Measurements from ENCODE around the gene SLC66A3. TPM values are rescaled to one million over a fixed set of nuclear protein-coding genes. Genes with fewer than 3 reads are reported as not detected.

The SLC66A3 gene
- total RNA-seq, 1 experiment from 2014 or later, result 13.3 TPM

- WGBS (ENCODE audit: extremely low coverage, insufficient read length, low lambda C conversion rate), result no CpG with 5 or more reads among the region's 2 CpGs
- H3K9me3 ChIP-seq (ENCODE audit: control insufficient read depth, low read depth, low read length), result no peaks in the 10 kb centered on the region
Observed at GRCh38 chr2:11220445-11220844, 65.2 kb downstream of the SLC66A3 start.

More at GRCh38 chr2:11220445-11220844, 65.2 kb downstream of the SLC66A3 start:
- Mint-ChIP-seq H3K4me3 (no peak overlapping the region), H3K9me3 (no peaks in the 10 kb centered on the region; a peak in 1 of 5 replicates), H3K4me1 (peaks cover 23 to 27% of the 10 kb centered on the region in 2 experiments), H3K36me3 (ENCODE audit: insufficient read depth in 1 of 3, low read depth in 3 of 3) (peaks cover 24 to 45% (median 32%) of the 10 kb centered on the region in 3 experiments), H3K27ac (no peak overlapping the region), H3K27me3 (ENCODE audit: low read depth) (no peaks in the 10 kb centered on the region)
- H2BK5ac ChIP-seq (ENCODE audit: insufficient read length, low read length), result no peak overlapping the region
- H2BK15ac ChIP-seq (ENCODE audit: low read depth, low read length), result no peak overlapping the region
- H3K4me2 ChIP-seq (ENCODE audit: insufficient read depth, insufficient read length, low read length), result no peak overlapping the region
- no peak overlapping the region for H3K9ac ChIP-seq (ENCODE audit: extremely low read depth, insufficient read length, low read length)
- no peak for TF ChIP-seq CTCF (conservative IDR thresholded peaks at IDR 0.05)
- no peak overlapping the region for H2BK12ac ChIP-seq (ENCODE audit: insufficient read length, low read depth, low read length)
- no peaks in the 10 kb centered on the region for H4K20me1 ChIP-seq (ENCODE audit: control insufficient read depth, insufficient read depth, insufficient read length)
- H3K79me2 ChIP-seq (ENCODE audit: insufficient read depth, low read length), result no peaks in the 10 kb centered on the region
- H3K18ac ChIP-seq (ENCODE audit: insufficient read length, low read depth, low read length), result no peak overlapping the region
- H3K27ac ChIP-seq (ENCODE audit: insufficient read length, low read depth, low read length), result no peak overlapping the region
- H3K14ac ChIP-seq (ENCODE audit: insufficient read depth, low read length), result no peak overlapping the region
- H3K4me1 ChIP-seq (ENCODE audit: insufficient read depth, low read length), result peaks cover 1% of the 10 kb centered on the region; the same call in 1 of the 2 replicates
- peaks cover 3% of the 10 kb centered on the region for H3K79me1 ChIP-seq (ENCODE audit: insufficient read depth, low read depth, low read length, poor library complexity, severe bottlenecking)
- H2BK120ac ChIP-seq (ENCODE audit: low read depth, low read length, poor library complexity, severe bottlenecking), result no peak overlapping the region
- H2AFZ ChIP-seq (ENCODE audit: low read length), result no peak overlapping the region
- no peak for DNase-seq
- H2AK5ac ChIP-seq (ENCODE audit: insufficient read length, low read length), result no peak overlapping the region
- H3K23ac ChIP-seq (ENCODE audit: insufficient read length, low read depth, low read length), result no peak overlapping the region
- no peak overlapping the region for H4K91ac ChIP-seq (ENCODE audit: insufficient read length, low read depth, low read length)
- no peaks in the 10 kb centered on the region for H3K23me2 ChIP-seq (ENCODE audit: insufficient read length, low read depth, low read length, poor library complexity, severe bottlenecking)
- no peak overlapping the region for H3K56ac ChIP-seq (ENCODE audit: insufficient read length, low read depth, low read length)
- H4K5ac ChIP-seq (ENCODE audit: insufficient read length, low read depth, low read length), result no peak overlapping the region
- H2BK20ac ChIP-seq (ENCODE audit: low read depth, low read length, poor library complexity, severe bottlenecking), result no peak overlapping the region
- no peak overlapping the region for H3T11ph ChIP-seq (ENCODE audit: low read length)
- H3K4ac ChIP-seq (ENCODE audit: low read depth, low read length), result no peak overlapping the region
- no peak overlapping the region for H4K8ac ChIP-seq (replicated peaks; ENCODE audit: insufficient read length, low read depth, low read length)
- H3K27me3 ChIP-seq (ENCODE audit: insufficient read depth, low read length), result no peaks in the 10 kb centered on the region
